SK-N-SH treated with all-trans-retinoic acid at 6 μM for 48 hours (cell line): ENCODE data around the gene TIMP1.

Experiments used
- BACH2 ChIP-seq: fragments of 250-450 bp; sonication (Bioruptor Pico); IDR thresholded peaks from 2 replicates; pipeline ENCODE4 v1.9.0; 2021; ENCODE audit warnings: mild to moderate bottlenecking, borderline replicate concordance
- SNAI2 ChIP-seq: fragments of 250-450 bp; sonication (Bioruptor Pico); IDR thresholded peaks from 2 replicates; pipeline ENCODE4 v1.5.0; 2020; ENCODE audit warnings: mild to moderate bottlenecking, moderate library complexity
- TOX ChIP-seq: fragments of 250-450 bp; sonication (Bioruptor Pico); IDR thresholded peaks from 2 replicates; pipeline ENCODE4 v1.8.0; 2021; ENCODE audit warnings: mild to moderate bottlenecking, moderate library complexity, borderline replicate concordance
- ZFP3 ChIP-seq: fragments of 250-450 bp; sonication (Bioruptor Pico); IDR thresholded peaks from 2 replicates; pipeline ENCODE4 v1.5.0; 2020; ENCODE audit warnings: mild to moderate bottlenecking, moderate library complexity
- ZNF8 ChIP-seq: fragments of 450-650 bp; formaldehyde crosslinking; IDR thresholded peaks from 2 replicates; pipeline ENCODE4 v1.5.0; 2020; ENCODE audit warnings: mild to moderate bottlenecking, moderate library complexity
- TF ChIP-seq, protein P1 (sequence below): fragments of 250-450 bp; sonication (Bioruptor Pico); IDR thresholded peaks from 2 replicates; pipeline ENCODE4 v1.5.1; 2021; ENCODE audit warnings: mild to moderate bottlenecking, moderate library complexity
- TF ChIP-seq, protein P2 (sequence below): fragments of 250-450 bp; sonication (Bioruptor Pico); IDR thresholded peaks from 2 replicates; pipeline ENCODE4 v1.8.0; 2020; ENCODE audit warnings: mild to moderate bottlenecking, moderate library complexity, borderline replicate concordance
- TF ChIP-seq, protein P3 (sequence below): fragments of 250-450 bp; sonication (Bioruptor Pico); IDR thresholded peaks from 2 replicates; pipeline ENCODE4 v1.5.1; 2020; ENCODE audit warnings: low read depth, mild to moderate bottlenecking, moderate library complexity

DNA sequence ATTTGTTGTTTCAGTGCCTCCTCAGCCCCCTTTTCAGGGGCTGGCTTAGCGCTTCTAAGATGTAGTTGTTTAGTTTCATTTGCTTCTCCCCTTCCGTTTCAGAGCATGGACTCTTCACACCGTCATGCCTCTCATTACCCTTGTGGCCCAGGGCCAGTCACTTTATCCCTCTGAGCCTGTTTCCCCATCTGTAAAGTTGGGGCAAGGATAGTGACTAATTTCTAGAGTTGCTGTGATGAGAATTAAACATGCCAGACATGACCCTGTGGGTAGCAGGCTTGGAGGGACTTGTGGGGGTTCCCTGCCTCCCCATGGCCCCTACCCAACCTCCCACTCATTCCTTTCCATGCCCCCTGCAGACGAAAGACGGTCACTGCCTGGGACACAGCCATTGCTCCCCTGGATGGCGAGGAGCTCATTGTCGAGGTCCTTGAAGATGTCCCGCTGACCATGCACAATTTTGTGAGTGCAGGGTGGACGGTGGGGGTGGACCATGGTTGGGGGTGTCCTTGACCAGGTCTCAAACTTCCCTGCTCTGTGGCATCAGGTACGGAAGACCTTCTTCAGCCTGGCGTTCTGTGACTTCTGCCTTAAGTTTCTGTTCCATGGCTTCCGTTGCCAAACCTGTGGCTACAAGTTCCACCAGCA lies 17.7 kb upstream of the TIMP1 start:
- TF ChIP-seq ZNF8 (no peak), ZFP3 (CRISPR knock-in tag) (no peak), TOX (CRISPR knock-in tag) (no peak), BACH2 (no peak), SNAI2 (no peak)
- TF ChIP-seq, protein P1, sequence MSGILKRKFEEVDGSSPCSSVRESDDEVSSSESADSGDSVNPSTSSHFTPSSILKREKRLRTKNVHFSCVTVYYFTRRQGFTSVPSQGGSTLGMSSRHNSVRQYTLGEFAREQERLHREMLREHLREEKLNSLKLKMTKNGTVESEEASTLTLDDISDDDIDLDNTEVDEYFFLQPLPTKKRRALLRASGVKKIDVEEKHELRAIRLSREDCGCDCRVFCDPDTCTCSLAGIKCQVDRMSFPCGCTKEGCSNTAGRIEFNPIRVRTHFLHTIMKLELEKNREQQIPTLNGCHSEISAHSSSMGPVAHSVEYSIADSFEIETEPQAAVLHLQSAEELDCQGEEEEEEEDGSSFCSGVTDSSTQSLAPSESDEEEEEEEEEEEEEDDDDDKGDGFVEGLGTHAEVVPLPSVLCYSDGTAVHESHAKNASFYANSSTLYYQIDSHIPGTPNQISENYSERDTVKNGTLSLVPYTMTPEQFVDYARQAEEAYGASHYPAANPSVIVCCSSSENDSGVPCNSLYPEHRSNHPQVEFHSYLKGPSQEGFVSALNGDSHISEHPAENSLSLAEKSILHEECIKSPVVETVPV (CRISPR knock-in tag) = no peak
- TF ChIP-seq, protein P2, sequence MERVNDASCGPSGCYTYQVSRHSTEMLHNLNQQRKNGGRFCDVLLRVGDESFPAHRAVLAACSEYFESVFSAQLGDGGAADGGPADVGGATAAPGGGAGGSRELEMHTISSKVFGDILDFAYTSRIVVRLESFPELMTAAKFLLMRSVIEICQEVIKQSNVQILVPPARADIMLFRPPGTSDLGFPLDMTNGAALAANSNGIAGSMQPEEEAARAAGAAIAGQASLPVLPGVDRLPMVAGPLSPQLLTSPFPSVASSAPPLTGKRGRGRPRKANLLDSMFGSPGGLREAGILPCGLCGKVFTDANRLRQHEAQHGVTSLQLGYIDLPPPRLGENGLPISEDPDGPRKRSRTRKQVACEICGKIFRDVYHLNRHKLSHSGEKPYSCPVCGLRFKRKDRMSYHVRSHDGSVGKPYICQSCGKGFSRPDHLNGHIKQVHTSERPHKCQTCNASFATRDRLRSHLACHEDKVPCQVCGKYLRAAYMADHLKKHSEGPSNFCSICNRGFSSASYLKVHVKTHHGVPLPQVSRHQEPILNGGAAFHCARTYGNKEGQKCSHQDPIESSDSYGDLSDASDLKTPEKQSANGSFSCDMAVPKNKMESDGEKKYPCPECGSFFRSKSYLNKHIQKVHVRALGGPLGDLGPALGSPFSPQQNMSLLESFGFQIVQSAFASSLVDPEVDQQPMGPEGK (CRISPR knock-in tag) = no peak
- TF ChIP-seq, protein P3, sequence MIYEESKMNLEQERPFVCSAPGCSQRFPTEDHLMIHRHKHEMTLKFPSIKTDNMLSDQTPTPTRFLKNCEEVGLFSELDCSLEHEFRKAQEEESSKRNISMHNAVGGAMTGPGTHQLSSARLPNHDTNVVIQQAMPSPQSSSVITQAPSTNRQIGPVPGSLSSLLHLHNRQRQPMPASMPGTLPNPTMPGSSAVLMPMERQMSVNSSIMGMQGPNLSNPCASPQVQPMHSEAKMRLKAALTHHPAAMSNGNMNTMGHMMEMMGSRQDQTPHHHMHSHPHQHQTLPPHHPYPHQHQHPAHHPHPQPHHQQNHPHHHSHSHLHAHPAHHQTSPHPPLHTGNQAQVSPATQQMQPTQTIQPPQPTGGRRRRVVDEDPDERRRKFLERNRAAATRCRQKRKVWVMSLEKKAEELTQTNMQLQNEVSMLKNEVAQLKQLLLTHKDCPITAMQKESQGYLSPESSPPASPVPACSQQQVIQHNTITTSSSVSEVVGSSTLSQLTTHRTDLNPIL (CRISPR knock-in tag) = no peak
